ENCODE results near the gene MAML3. TPM values are rescaled to one million over a fixed set of nuclear protein-coding genes. Genes with fewer than 3 reads are reported as not detected.
A peak's percentile ranks its signal among the peaks of the same experiment; 100 is the strongest.

MAML3 gene
- total and polyA plus RNA-seq, 4 experiments from 2014 or later, result 0.15 to 3.7 (median 1.7) TPM

DNA sequence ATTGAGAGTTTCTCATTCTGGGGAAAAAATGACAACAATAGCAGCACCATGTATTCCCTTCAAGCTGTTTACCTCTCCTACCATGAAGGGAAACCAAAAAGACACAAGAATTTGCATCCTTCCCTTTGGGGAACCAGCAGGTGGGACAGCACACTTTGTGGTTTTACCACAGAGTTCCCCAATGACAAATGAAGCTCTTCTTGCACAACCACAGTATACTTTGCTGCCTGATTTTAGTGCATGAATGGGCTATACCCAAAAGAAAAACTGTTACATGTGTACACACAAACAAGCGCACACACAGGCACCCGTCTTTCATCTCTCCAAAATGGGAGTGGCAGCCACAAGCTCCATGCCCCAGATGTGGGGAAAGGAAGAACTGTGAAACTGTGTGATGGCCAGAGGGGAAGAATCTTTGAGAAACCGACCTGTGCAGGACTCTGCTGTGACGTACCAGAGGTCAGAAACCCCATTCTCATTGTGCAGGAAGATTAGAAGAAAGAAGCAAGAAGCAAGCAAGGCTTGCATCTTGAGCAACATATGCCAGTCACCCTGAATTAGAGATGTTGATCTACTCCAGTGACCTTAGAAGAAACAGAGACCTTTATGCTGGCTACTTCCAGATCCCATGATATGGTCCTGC, 2.7 kb upstream of the MAML3 start:
- H3K9me3 ChIP-seq (ENCODE audit: control insufficient read depth in 1 of 2, low read length in 2 of 2), result no peaks in the 10 kb centered on the region
- peaks cover 0 to 7% (median under 1%) of the 10 kb centered on the region in 8 donors for H3K9me3 Mint-ChIP-seq
- H3K4me3 ChIP-seq (ENCODE audit: low read length in 2 of 2), result no peak overlapping the region
- CTCF ChIA-PET (ENCODE audit: partially characterized antibody), result interaction anchor here (0.9 to 2.1 kb wide), 5 partner anchors 12 to 499 kb away, joined by 3 to 9 read pairs (median 3); no protein-coding TSS in a partner anchor
- H3K4me1 Mint-ChIP-seq, result peaks cover 17 to 44% (median 24%) of the 10 kb centered on the region in 4 donors
- DNase-seq, result peak in 3 of 5 donors; percentile 3 to 47 (median 16)
- peak overlapping the region in 3 of 8 donors; percentile 7 to 40 (median 39) for H3K4me3 Mint-ChIP-seq
- H3K27ac Mint-ChIP-seq, result peak overlapping the region; percentile 1 to 83 (median 66)
- POLR2A ChIA-PET (ENCODE audit: partially characterized antibody), result interaction anchor here (1.2 kb wide), 1 partner anchor 107 kb away, joined by 5 read pairs; no protein-coding TSS in a partner anchor
- no peaks in the 10 kb centered on the region for H3K36me3 ChIP-seq (ENCODE audit: insufficient read depth, low read length)
- no peaks in the 10 kb centered on the region for H3K27me3 ChIP-seq (ENCODE audit: insufficient read depth, low read length)
- peaks cover 27% of the 10 kb centered on the region for H3K4me1 ChIP-seq (ENCODE audit: insufficient read depth, low read length)
- H3K27me3 Mint-ChIP-seq, result peaks cover 0 to 1% of the 10 kb centered on the region in 2 donors
- H3K27ac ChIP-seq (ENCODE audit: low read depth, low read length), result no peak overlapping the region
- intact Hi-C loops (cut with micrococcal nuclease), result no loop called here
- H3K36me3 Mint-ChIP-seq, result peaks cover 0 to 17% of the 10 kb centered on the region in 2 donors

DNA sequence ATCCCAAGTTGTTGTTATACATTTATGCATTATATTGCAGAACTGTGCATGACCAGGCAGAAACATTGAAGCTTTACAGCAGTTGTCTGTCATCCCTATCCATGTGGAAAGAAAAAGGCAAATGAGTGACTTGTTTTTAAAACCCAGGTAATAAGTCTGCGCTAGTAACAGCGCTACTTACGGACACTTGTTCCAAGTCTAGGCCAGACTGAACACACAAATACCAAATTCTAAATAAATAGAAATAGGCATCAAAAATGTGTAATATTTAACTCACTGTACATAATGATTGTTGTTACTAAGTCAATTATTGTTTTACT, 548 bp upstream of the MAML3 start:
- Mint-ChIP-seq H3K27ac (peak overlapping the region; percentile 64 to 97 (median 92)), H3K27me3 (peaks cover 0 to 1% of the 10 kb centered on the region in 2 donors), H3K4me3 (peak overlapping the region; percentile 87 to 99 (median 95)), H3K36me3 (peaks cover 0 to 24% of the 10 kb centered on the region in 2 donors), H3K4me1 (peaks cover 21 to 57% (median 30%) of the 10 kb centered on the region in 4 donors), H3K9me3 (peaks cover 0 to 3% (median 0%) of the 10 kb centered on the region in 8 donors)
- intact Hi-C loops (cut with micrococcal nuclease), result loop anchor here (1.0 to 5.0 kb wide), 5 partner anchors 95 to 1072 kb away; partner anchors contain the start of genes NAA15, RAB33B and SCOC
- Histone ChIP-seq H3K4me3 (ENCODE audit: low read length in 2 of 2) (peak overlapping the region in 1 of 2 donors; percentile 88), H3K4me1 (ENCODE audit: insufficient read depth, low read length) (peaks cover 36% of the 10 kb centered on the region), H3K27me3 (ENCODE audit: insufficient read depth, low read length) (no peaks in the 10 kb centered on the region), H3K9me3 (ENCODE audit: control insufficient read depth in 1 of 2, low read length in 2 of 2) (no peaks in the 10 kb centered on the region), H3K27ac (ENCODE audit: low read depth, low read length) (peak overlapping the region; percentile 4), H3K36me3 (ENCODE audit: insufficient read depth, low read length) (no peaks in the 10 kb centered on the region)
- ChIA-PET POLR2A (ENCODE audit: partially characterized antibody) (interaction anchor here (0.9 to 4.0 kb wide), 6 partner anchors 59 to 370 kb away, joined by 3 to 19 read pairs (median 6); partner anchors contain the start of gene ELMOD2), CTCF (ENCODE audit: partially characterized antibody) (interaction anchor here (1.0 kb wide), 1 partner anchor 103 kb away, joined by 3 read pairs; no protein-coding TSS in a partner anchor)
- no peak for DNase-seq

DNA sequence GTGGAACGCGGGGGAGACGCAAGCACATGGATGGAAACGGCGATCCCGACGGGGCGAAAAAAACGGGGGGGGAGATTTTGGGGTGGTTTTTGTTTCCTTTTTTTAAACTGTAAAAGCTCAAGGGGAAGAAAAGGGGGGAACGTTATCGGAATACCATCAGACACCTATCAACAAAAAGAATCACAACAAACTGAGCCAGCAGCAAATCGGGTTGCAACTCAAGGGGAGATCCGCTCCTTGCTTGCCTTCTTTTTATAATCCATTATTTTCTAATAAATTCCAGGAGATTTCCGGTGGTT, 616 bp downstream of the MAML3 start:
- H3K27ac ChIP-seq (ENCODE audit: low read depth, low read length), result peak overlapping the region; percentile 4
- H3K9me3 ChIP-seq (ENCODE audit: control insufficient read depth in 1 of 2, low read length in 2 of 2), result no peaks in the 10 kb centered on the region
- ChIA-PET CTCF (ENCODE audit: partially characterized antibody) (interaction anchor here (0.6 to 2.2 kb wide), 9 partner anchors 23 to 496 kb away, joined by 3 to 12 read pairs (median 3); no protein-coding TSS in a partner anchor), POLR2A (ENCODE audit: partially characterized antibody) (interaction anchor here (0.9 to 4.0 kb wide), 12 partner anchors 9 to 599 kb away, joined by 3 to 19 read pairs (median 4); partner anchors contain the start of genes ELMOD2 and SCOC)
- Mint-ChIP-seq H3K27me3 (peaks cover 0 to 1% of the 10 kb centered on the region in 2 donors), H3K27ac (peak overlapping the region; percentile 78 to 97 (median 92)), H3K4me1 (peaks cover 21 to 57% (median 32%) of the 10 kb centered on the region in 4 donors), H3K4me3 (peak overlapping the region; percentile 87 to 99 (median 95)), H3K36me3 (peaks cover 0 to 24% of the 10 kb centered on the region in 2 donors), H3K9me3 (peaks cover 0 to 3% (median 0%) of the 10 kb centered on the region in 8 donors)
- H3K36me3 ChIP-seq (ENCODE audit: insufficient read depth, low read length), result no peaks in the 10 kb centered on the region
- no peak for DNase-seq
- intact Hi-C loops (cut with micrococcal nuclease), result loop anchor here (1.0 to 5.0 kb wide), 4 partner anchors 141 to 1071 kb away; partner anchors contain the start of genes ELMOD2 and RAB33B
- H3K27me3 ChIP-seq (ENCODE audit: insufficient read depth, low read length), result no peaks in the 10 kb centered on the region
- peaks cover 36% of the 10 kb centered on the region for H3K4me1 ChIP-seq (ENCODE audit: insufficient read depth, low read length)
- peak overlapping the region; percentile 71 to 88 for H3K4me3 ChIP-seq (ENCODE audit: low read length in 2 of 2)

DNA sequence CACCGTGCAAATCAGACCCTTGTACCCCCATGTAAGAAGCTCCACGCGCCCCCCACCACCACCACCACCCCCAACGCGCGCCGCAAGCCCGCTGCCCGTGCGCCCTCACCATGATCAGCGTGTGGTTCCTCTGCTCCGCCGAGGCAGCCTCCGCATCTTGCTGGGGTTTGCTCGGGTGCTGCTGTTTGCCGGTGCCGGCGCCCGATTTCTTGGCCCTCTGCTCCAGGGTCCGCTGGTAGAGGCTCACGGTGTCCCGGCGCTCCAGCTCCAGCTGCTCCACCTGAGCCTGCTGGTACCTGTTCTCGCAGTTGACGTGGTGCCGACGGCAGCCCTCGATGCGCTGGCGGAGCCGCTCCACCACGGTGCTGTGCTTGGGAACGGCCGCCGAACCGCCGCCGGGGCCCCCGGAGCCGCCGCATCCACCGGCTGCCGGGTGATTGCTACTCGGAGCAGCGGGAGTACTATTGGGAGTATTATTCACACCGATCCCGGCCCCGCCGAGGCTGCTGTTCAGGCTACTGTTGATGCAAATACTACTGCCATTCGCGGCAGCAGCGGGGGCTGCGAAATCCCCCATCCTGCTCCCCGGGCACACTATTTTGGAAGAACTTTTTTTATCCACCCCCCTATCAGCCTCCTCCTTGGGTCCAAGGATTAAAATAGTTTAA, 1.1 kb downstream of the MAML3 start:
- Mint-ChIP-seq H3K4me3 (peak overlapping the region; percentile 87 to 99 (median 95)), H3K9me3 (peaks cover 0 to 3% (median 0%) of the 10 kb centered on the region in 8 donors), H3K27me3 (peaks cover 0 to 1% of the 10 kb centered on the region in 2 donors), H3K27ac (peak overlapping the region; percentile 81 to 97 (median 92)), H3K36me3 (peaks cover 0 to 24% of the 10 kb centered on the region in 2 donors), H3K4me1 (peaks cover 21 to 57% (median 32%) of the 10 kb centered on the region in 4 donors)
- H3K27me3 ChIP-seq (ENCODE audit: insufficient read depth, low read length), result no peaks in the 10 kb centered on the region
- peak overlapping the region; percentile 4 for H3K27ac ChIP-seq (ENCODE audit: low read depth, low read length)
- peak overlapping the region; percentile 71 to 88 for H3K4me3 ChIP-seq (ENCODE audit: low read length in 2 of 2)
- intact Hi-C loops (cut with micrococcal nuclease), result loop anchor here (1.0 to 5.0 kb wide), 7 partner anchors 57 to 1071 kb away; partner anchors contain the start of genes ELMOD2 and RAB33B
- CTCF ChIA-PET (ENCODE audit: partially characterized antibody), result interaction anchor here (0.6 to 2.2 kb wide), 5 partner anchors 22 to 496 kb away, joined by 3 to 12 read pairs (median 3); no protein-coding TSS in a partner anchor
- POLR2A ChIA-PET (ENCODE audit: partially characterized antibody), result interaction anchor here (1.0 to 4.0 kb wide), 15 partner anchors 10 to 1070 kb away, joined by 3 to 19 read pairs (median 4); partner anchors contain the start of genes ELMOD2, SCOC and SETD7
- no peaks in the 10 kb centered on the region for H3K36me3 ChIP-seq (ENCODE audit: insufficient read depth, low read length)
- DNase-seq, result peak; percentile 41 to 59 (median 51)
- no peaks in the 10 kb centered on the region for H3K9me3 ChIP-seq (ENCODE audit: control insufficient read depth in 1 of 2, low read length in 2 of 2)
- peaks cover 36% of the 10 kb centered on the region for H3K4me1 ChIP-seq (ENCODE audit: insufficient read depth, low read length)

DNA sequence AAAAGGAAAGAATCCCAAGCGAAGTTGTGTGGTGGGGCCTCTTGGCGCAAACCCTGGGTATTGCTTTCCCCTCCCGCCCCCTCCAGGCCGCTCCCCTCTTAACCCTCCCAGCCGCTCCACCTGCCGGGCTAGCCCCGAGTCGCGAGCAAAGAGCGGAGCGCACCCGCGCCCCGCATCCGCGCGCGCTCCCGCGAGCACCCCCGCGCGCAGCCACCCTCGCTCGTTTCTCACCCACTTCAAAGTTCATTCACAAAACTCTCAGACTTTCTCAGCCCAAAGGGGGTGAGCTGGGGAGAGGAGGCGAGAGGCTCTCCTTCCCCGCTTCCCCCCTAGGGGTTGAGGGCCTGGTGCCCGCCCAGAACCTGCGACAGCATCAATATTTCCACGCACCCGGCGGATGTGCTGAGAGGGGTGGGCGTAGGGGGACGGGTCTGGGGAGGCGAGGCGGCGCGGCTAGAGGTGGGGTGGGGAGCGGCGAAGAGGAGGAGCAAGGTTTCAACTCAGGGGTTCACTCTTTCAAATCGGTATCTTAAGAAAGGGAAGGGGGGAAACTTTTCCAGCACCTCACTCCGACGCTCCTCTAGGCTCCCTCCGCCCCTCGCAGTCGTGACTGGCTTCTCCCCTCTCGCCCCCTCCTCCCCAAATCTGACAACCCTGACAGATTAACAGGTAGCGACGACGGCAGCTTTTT, 1.8 kb downstream of the MAML3 start:
- Histone ChIP-seq H3K4me3 (ENCODE audit: low read length in 2 of 2) (peak overlapping the region; percentile 71 to 88), H3K36me3 (ENCODE audit: insufficient read depth, low read length) (no peaks in the 10 kb centered on the region), H3K4me1 (ENCODE audit: insufficient read depth, low read length) (peaks cover 36% of the 10 kb centered on the region), H3K27ac (ENCODE audit: low read depth, low read length) (peak overlapping the region; percentile 49), H3K27me3 (ENCODE audit: insufficient read depth, low read length) (no peaks in the 10 kb centered on the region), H3K9me3 (ENCODE audit: control insufficient read depth in 1 of 2, low read length in 2 of 2) (no peaks in the 10 kb centered on the region)
- Mint-ChIP-seq H3K27me3 (peaks cover 0 to 1% of the 10 kb centered on the region in 2 donors), H3K4me1 (peaks cover 21 to 57% (median 32%) of the 10 kb centered on the region in 4 donors), H3K36me3 (peaks cover 0 to 24% of the 10 kb centered on the region in 2 donors), H3K9me3 (peaks cover 0 to 3% (median 0%) of the 10 kb centered on the region in 8 donors), H3K4me3 (peak overlapping the region; percentile 87 to 99 (median 95)), H3K27ac (peak overlapping the region; percentile 81 to 97 (median 88))
- DNase-seq, result peak; percentile 80 to 87 (median 81)
- intact Hi-C loops (cut with micrococcal nuclease), result loop anchor here (1.0 to 5.0 kb wide), 6 partner anchors 56 to 1070 kb away; partner anchors contain the start of gene RAB33B
- ChIA-PET CTCF (ENCODE audit: partially characterized antibody) (interaction anchor here (1.7 to 2.2 kb wide), 2 partner anchors 82 to 101 kb away, joined by 5 to 12 read pairs; no protein-coding TSS in a partner anchor), POLR2A (ENCODE audit: partially characterized antibody) (interaction anchor here (0.6 to 4.0 kb wide), 8 partner anchors 55 to 1070 kb away, joined by 3 to 19 read pairs (median 4); partner anchors contain the start of gene SETD7)

DNA sequence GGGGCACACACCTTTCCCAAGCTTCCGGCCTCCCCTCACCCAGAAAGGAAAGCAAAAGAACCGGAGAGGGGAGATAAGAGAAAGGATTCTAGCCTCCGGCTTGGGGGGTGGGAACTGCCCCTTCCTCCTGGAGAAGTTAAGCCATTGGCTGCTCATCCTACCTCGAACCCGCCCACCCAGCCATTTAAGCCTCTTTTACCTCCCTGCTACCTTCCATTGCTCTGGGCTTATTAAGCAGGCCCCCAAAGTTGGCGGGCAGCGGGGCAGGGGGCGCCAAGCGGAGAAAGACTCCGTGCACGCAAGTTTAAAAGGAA, 2.3 kb downstream of the MAML3 start:
- Mint-ChIP-seq H3K4me1 (peaks cover 18 to 53% (median 28%) of the 10 kb centered on the region in 4 donors), H3K27ac (peak overlapping the region; percentile 31 to 97 (median 88)), H3K36me3 (peaks cover 0 to 24% of the 10 kb centered on the region in 2 donors), H3K9me3 (peaks cover 0 to 3% (median 0%) of the 10 kb centered on the region in 8 donors), H3K27me3 (peaks cover 0 to 1% of the 10 kb centered on the region in 2 donors), H3K4me3 (peak overlapping the region; percentile 87 to 99 (median 95))
- POLR2A ChIA-PET (ENCODE audit: partially characterized antibody), result interaction anchor here (0.6 to 4.0 kb wide), 7 partner anchors 27 to 1069 kb away, joined by 3 to 19 read pairs (median 4); partner anchors contain the start of gene SETD7
- H3K27me3 ChIP-seq (ENCODE audit: insufficient read depth, low read length), result no peaks in the 10 kb centered on the region
- no peaks in the 10 kb centered on the region for H3K36me3 ChIP-seq (ENCODE audit: insufficient read depth, low read length)
- H3K4me1 ChIP-seq (ENCODE audit: insufficient read depth, low read length), result peaks cover 34% of the 10 kb centered on the region
- H3K4me3 ChIP-seq (ENCODE audit: low read length in 2 of 2), result peak overlapping the region; percentile 71 to 88
- CTCF ChIA-PET (ENCODE audit: partially characterized antibody), result no interaction called here
- peak in 3 of 5 donors; percentile 68 to 82 (median 69) for DNase-seq
- H3K27ac ChIP-seq (ENCODE audit: low read depth, low read length), result peak overlapping the region; percentile 49
- intact Hi-C loops (cut with micrococcal nuclease), result loop anchor here (1.0 to 5.0 kb wide), 9 partner anchors 55 to 1069 kb away; partner anchors contain the start of genes ELF2, RAB33B, SCOC and SETD7
- H3K9me3 ChIP-seq (ENCODE audit: control insufficient read depth in 1 of 2, low read length in 2 of 2), result no peaks in the 10 kb centered on the region
